Measurements from ENCODE around the gene KIF18B.

Gene KIF18B

DNA sequence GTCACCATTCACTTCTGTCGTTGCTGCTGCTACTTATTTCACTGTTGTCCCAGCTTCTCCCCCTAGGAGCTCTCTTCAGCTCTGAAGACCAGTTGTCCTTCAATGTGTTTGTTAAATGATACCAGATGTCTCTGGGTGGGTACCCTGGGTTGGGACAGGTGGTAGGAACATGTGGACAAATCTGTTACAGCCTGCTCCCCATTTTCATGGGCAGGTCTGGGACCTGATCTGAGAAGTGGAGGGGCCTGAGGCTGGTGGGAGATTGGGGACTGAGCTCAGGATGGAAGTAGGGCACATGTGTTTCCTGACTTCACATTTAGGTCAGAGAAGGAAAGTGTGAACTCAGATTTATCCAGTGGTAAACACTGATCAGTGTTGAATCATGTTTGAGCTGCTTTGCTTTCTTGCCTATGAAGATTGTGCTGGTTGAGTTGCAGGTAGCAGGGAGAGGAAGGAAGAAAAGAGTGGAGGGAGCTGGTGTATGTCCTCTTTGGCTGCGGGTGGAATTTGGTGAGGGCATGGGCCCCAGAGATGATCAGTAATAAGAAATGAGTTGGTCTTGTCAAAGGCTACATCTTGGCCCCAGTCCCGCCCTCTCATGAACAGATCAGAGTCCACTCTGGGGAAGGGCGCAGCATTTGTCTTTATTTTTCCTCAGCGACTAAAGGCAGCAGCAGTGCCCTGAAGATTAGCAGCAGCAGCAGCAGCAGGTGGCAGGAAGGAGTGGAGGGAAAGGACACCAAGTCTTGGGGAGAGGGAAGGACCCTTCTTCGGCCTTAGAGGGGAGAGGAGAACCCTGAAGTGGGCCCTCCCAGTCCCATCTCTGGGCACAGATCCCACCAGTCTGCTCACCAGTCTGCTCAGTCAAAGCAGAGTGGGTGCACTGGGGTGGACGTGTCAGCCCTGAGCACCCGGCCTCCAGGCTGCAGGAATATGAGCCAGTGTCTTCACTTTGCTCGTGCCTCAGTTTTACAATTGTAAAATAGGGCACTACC, 42.3 kb downstream of the KIF18B start:
- no peak for DNase-seq (ENCODE audit: low spot score)

DNA sequence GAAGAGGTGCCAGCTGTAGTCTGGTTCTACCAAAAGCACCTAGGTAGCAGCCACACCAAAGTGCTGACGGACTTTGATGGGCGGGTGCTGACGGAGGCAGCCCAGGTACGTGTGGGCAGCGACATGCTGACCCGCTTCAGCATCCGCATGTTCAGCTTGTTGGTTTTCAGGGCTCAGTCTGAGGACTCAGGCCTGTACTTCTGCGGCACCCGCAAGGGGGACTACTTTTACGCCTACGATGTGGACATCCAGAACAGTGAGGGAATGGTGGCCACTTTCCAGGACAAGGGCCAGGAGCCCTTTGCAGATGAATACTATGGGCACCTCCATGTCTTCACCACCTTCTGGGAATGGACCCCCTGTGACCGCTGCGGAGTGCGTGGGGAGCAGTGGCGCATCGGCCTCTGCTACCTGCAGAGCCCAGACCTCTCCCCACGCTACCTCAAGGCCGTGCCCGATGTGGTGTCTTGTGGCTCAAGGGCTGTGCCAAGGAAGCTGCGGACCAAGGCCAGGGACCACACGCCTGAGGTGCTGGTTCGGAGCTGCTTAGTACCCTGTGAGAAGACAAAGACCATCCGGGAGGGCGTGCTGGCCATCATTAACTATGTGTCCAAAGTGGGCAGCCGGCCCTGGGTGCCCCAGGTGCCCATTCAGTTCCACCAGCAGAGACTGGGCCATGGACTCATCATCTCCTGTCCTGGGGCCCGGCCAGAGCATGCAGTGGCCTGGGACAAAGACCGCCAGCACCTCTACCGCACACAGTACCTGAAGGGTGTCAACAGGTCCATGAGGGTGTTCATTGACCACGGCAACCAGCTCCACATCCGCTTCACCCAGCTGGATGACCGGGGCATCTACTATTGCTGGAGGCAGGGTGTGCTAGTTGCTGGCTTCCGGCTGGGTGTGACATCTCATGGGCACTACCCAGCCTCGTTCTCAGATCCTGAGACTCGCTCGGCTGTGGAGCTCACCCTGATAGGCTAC, 43.3 kb downstream of the KIF18B start:
- no peak for DNase-seq (ENCODE audit: low spot score)

- DNase-seq (ENCODE audit: low spot score): no peak
Observed at GRCh38 chr17:44903012-44903685, 44.4 kb downstream of the KIF18B start.

DNA sequence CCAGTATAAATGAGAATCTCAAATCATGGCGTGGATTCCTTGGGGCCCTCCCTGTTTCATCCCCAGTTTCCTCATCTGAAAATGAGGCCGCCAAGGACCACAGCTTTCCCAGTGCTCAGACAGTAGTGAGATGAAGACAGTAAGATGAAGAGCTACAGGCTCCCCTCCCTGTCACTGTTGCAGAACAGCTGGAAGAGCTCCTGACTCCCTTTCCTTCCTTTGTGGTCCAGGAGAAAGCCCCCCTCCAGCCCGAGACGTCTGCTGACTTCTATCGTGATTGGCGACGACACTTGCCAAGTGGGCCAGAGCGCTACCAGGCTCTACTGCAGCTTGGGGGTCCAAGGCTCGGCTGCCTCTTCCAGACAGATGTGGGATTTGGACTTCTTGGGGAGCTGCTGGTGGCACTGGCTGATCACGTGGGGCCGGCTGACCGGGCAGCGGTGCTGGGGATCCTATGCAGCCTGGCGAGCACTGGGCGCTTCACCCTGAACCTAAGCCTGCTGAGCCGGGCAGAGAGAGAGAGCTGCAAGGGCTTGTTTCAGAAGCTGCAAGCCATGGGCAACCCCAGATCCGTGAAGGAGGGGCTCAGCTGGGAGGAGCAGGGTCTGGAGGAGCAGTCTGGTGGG, 45.3 kb downstream of the KIF18B start:
- DNase-seq (ENCODE audit: low spot score): no peak

GRCh38 chr17:44901411-44901921, 46.1 kb downstream of the KIF18B start:
- peak; percentile 52 for DNase-seq (ENCODE audit: low spot score)

DNA sequence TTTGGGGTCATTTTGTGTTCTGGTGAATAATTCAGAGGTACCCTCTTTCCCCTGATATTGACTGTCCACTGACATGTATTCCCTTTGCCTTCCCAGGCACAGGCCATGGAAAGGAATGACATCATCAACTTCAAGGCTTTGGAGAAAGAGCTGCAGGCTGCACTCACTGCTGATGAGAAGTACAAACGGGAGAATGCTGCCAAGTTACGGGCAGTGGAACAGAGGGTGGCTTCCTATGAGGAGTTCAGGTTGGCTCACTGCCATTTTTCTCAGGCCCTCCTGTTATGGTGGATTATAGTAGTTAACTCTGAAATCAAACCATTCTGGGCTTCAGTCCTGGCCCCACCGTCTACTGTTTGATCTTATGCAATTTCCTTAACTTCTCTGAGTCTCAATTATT, 46.7 kb downstream of the KIF18B start:
- peak; percentile 73 for DNase-seq (ENCODE audit: low spot score)

GRCh38 chr17:44899074-44899782, 48.3 kb downstream of the KIF18B start, which contains the start of gene EFTUD2:
EFTUD2 (minus strand) TSS chr17:44899445; CDS start chr17:44894521, 4,924 bp downstream.
- peak; percentile 91 for DNase-seq (ENCODE audit: low spot score)

GRCh38 chr17:44898768-44899073, 48.9 kb downstream of the KIF18B start:
- DNase-seq (ENCODE audit: low spot score): no peak

- DNase-seq (ENCODE audit: low spot score): no peak
Observed at GRCh38 chr17:44894642-44895041, 52.9 kb downstream of the KIF18B start.

- DNase-seq (ENCODE audit: low spot score): no peak
Observed at GRCh38 chr17:44892250-44892649, 55.3 kb downstream of the KIF18B start.

DNA sequence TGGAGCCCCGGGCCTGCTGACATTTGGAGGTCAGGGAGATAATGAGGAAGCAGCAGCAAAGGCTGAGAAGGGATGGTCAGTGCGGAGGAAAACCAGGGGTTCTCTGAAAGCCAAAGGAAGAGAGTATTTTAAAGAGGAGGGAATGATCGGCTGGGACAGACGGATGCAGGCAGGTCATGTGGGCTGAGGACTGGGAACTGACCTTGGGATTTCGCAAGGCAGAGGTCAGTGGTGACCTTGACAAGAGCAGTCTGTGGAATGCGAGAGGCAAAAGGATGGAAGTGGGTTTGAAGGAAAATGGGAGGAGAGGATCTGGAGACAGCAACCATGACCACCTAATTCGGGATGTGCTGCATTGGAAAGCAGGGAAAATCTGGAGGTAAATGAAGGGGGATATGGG, 58.6 kb downstream of the KIF18B start:
- no peak for DNase-seq (ENCODE audit: low spot score)

- DNase-seq (ENCODE audit: low spot score): peak; percentile 19
Observed at GRCh38 chr17:44887971-44888954, 59.3 kb downstream of the KIF18B start.

DNA sequence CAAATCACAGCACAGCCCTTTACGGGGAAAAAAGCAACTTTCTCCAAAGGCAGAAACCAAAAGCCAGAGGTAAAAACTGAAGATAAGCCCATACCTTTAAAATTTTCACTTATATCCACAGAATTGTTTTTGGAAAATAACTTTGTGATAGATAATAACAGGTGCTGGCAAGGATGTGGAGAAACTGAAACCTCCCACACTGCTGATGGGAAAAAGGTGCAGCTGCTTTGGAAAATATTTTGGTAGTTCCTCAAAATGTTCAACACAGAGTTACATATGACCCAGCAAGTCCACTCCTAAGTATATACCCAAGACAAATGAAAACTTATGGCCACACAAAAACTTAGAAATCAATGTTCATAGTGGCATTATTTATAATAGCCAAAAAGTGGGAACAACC, 60.6 kb downstream of the KIF18B start:
- no peak for DNase-seq (ENCODE audit: low spot score)

DNA sequence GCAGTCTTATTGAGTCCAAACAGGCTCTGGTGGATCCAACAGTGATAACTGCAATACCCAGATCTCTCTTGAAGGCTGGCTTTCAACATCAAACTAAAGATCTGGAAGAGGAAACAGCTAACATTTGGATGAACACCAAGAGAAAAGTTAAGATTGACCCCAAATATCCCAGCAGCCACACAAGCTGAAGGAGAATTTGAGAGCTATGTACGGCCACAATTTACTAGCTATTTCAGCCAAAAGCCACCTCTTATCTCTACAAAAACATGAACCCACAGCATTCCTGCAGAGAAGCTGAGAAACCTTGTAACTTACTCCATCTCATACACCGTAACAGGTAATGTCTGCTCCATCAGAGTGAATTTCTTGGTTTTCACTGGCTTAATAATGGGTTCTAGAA, 62.6 kb downstream of the KIF18B start:
- no peak for DNase-seq (ENCODE audit: low spot score)

- no peak for DNase-seq (ENCODE audit: low spot score)
Observed at GRCh38 chr17:44881145-44881544, 66.4 kb downstream of the KIF18B start.

DNA sequence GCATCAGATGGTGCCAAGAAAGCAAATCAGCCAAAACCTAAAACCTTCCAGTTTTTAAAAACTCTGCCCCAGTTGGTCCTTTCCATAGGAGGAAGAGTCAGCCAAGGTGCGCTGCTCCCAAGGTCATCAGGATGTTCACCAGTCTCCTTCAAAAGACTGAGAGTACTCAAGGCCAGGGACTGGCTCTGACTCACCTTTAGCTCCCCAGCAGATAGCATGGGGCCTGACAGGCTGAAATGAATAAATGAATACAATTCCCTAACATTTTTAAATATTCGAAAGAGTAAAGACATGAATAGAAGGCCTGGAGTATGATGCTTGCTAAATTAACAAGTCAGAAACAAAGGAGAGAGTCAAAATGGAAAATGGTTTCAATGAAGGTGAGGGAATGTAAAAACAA, 67.5 kb downstream of the KIF18B start:
- DNase-seq (ENCODE audit: low spot score): no peak

DNA sequence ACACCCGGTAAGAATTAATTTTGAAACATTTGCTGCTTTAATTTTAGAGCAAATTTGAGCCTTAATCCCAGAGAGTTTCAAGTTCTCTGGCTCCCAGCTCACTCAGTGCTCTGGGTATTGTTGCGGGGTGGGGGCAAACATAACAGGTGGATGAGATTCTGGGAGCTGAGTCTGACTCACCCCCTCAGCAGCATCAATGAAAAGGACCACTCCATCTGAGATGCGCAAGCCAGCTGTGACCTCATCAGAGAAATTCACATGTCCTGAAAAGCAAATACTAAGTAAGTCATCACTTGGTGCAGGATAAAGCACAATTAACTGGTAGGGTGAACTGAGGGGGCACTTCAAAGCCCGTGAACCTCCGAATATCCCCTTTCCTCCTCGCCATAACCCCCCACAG, 68.2 kb downstream of the KIF18B start:
- no peak for DNase-seq (ENCODE audit: low spot score)

DNA sequence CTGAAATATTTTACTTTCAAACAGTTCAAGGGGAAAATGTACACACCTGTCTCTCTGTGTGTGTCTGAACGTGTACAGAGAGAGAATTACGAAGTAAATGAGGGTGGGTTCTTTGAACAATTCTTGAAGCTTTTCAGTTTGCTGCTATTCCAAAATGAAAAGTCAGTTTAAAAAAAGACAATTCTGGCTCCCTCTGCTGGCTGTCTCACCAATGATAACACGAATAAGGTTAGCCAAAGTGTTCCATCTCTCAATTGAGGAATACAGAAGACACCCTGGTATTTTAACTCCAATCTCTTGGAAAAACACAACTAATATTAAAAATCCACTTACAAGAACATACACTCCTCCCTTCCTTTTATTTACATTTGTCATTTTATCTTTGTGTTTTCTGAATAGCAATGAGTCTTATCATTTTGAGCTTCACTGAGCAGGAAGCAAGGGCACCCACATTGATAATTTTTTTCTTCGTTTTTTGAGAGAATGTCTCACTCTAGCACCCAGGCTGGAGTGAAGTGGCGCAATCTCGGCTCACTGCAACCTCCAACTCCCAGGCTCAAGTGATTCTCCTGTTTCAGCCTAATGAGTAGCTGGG, 68.8 kb downstream of the KIF18B start:
- peak; percentile 28 for DNase-seq (ENCODE audit: low spot score)

- no peak for DNase-seq (ENCODE audit: low spot score)
Observed at GRCh38 chr17:44877121-44877520, 70.5 kb downstream of the KIF18B start.
